ENCODE results near the gene CASTOR1. TPM values are rescaled to one million over a fixed set of nuclear protein-coding genes. Genes with fewer than 3 reads are reported as not detected.

Gene CASTOR1
- total and polyA plus RNA-seq, 12 donors = 2.8 to 14.7 (median 6.2) TPM

GRCh38 chr22:30288419-30289140 lies 725 bp downstream of the CASTOR1 start:
- TF ChIP-seq CTCF (IDR thresholded peaks at IDR 0.05) = no peak
- Histone ChIP-seq H3K27ac (peak overlapping the region; percentile 72 to 98 (median 93)), H3K27me3 (no peaks in the 10 kb centered on the region), H3K36me3 (peaks cover 0 to 48% (median 24%) of the 10 kb centered on the region in 9 donors), H3K9me3 (no peaks in the 10 kb centered on the region), H3K4me3 (peak overlapping the region; percentile 56 to 99 (median 92)), H3K4me1 (peaks cover 17 to 49% (median 39%) of the 10 kb centered on the region in 9 donors)
- no peak for DNase-seq
- 15% methylated on average over 27 of the region's 27 CpGs for WGBS, 2 donors
- intact Hi-C loops (cut with DNase I) = loop anchor here in 9 of 10 donors (1.0 to 10.0 kb wide), 11 partner anchors 38 to 99 kb away; partner anchors contain the start of genes SF3A1 (in 7 of the 9), TBC1D10A (in 7 of the 9), RNF215 (in 5 of the 9) and CCDC157 (in 3 of the 9)
- no peak for ATAC-seq

- Histone ChIP-seq H3K9me3 (no peaks in the 10 kb centered on the region), H3K27me3 (no peaks in the 10 kb centered on the region), H3K36me3 (peaks cover 0 to 44% (median 16%) of the 10 kb centered on the region in 9 donors), H3K27ac (peak overlapping the region; percentile 72 to 98 (median 93)), H3K4me1 (peaks cover 17 to 51% (median 39%) of the 10 kb centered on the region in 9 donors), H3K4me3 (peak overlapping the region; percentile 56 to 99 (median 92))
- DNase-seq = peak; percentile 82 to 88
- intact Hi-C loops (cut with DNase I) = loop anchor here (1.0 to 10.0 kb wide), 11 partner anchors 25 to 101 kb away; partner anchors contain the start of genes RNF215 (in 8 of the 10), TBC1D10A (in 5 of the 10), SF3A1 (in 4 of the 10) and CCDC157 (in 3 of the 10)
- WGBS, 2 donors = 12 to 19% methylated on average over 5 of the region's 5 CpGs
- peak; percentile 59 to 70 (median 66) for ATAC-seq
- peak; percentile 69 to 85 (median 76) for TF ChIP-seq CTCF (IDR thresholded peaks at IDR 0.05)
Observed at GRCh38 chr22:30287648-30288418, 1.5 kb downstream of the CASTOR1 start.

GRCh38 chr22:30286813-30287647 lies 2.3 kb downstream of the CASTOR1 start:
- ATAC-seq (no peak), DNase-seq (peak; percentile 61 to 75)
- peaks cover 0 to 36% (median 15%) of the 10 kb centered on the region in 9 donors for H3K36me3 ChIP-seq
- H3K27me3 ChIP-seq = no peaks in the 10 kb centered on the region
- no peak overlapping the region for H3K4me3 ChIP-seq
- no peaks in the 10 kb centered on the region for H3K9me3 ChIP-seq
- 73 to 75% methylated on average over 31 of the region's 31 CpGs for WGBS, 2 donors
- TF ChIP-seq CTCF (IDR thresholded peaks at IDR 0.05) = peak; percentile 71 to 97 (median 82)
- intact Hi-C loops (cut with DNase I) = loop anchor here in 9 of 10 donors (1.0 to 10.0 kb wide), 8 partner anchors 24 to 102 kb away; partner anchors contain the start of genes RNF215 (in 5 of the 9), TBC1D10A (in 3 of the 9), CCDC157 (in 1 of the 9) and SF3A1 (in 1 of the 9)
- H3K4me1 ChIP-seq = peaks cover 16 to 58% (median 36%) of the 10 kb centered on the region in 9 donors
- peak overlapping the region in 1 of 10 donors; percentile 98 for H3K27ac ChIP-seq

Data from heart right ventricle (tissue), 16 donors.